Calu3 (cell line): ENCODE data around the gene ANKRD18A. TPM values are rescaled to one million over a fixed set of nuclear protein-coding genes. Genes with fewer than 3 reads are reported as not detected.

Source experiments
- Bru-seq: library from RNA; stranded (reverse); fragments of 400-500 nt; gene quantifications from one replicate; lab custom pipeline; 2021; lab: Mats Ljungman, UMichigan
- BruChase-seq, 2 experiments: library from RNA; stranded (reverse); fragments of 400-500 nt; gene quantifications; one replicate each; lab custom pipeline; 2021; lab: Mats Ljungman, UMichigan
- BruUV-seq: library from RNA; stranded (reverse); fragments of 400-500 nt; replicated peaks from 2 replicates; lab custom pipeline; 2021; lab: Mats Ljungman, UMichigan
- CTCF ChIA-PET: fragments of 300-600 bp; sonication (Branson Sonifier 250); formaldehyde crosslinking; loops from one replicate; lab custom pipeline; 2022; ENCODE audit warnings: antibody characterized with exemption; lab: Charles Lee
- DNase-seq: peaks from one replicate; pipeline ENCODE4 v3.0.0; 2022
- H3K27ac Mint-ChIP-seq: one replicate; pipeline ENCODE4 v1.8.0; 2022; ENCODE audit warnings: mixed read lengths; ENCODE audit not compliant: unreplicated experiment
- H3K27me3 Mint-ChIP-seq: one replicate; pipeline ENCODE4 v1.8.0; 2022; ENCODE audit warnings: mixed read lengths; ENCODE audit not compliant: unreplicated experiment
- H3K36me3 Mint-ChIP-seq: one replicate; pipeline ENCODE4 v1.8.0; 2022; ENCODE audit warnings: mild to moderate bottlenecking, moderate library complexity, mixed read lengths; ENCODE audit not compliant: insufficient read depth, unreplicated experiment
- H3K4me1 Mint-ChIP-seq: one replicate; pipeline ENCODE4 v1.8.0; 2022; ENCODE audit warnings: mild to moderate bottlenecking, low read depth, mixed read lengths; ENCODE audit not compliant: unreplicated experiment
- H3K4me3 Mint-ChIP-seq: one replicate; pipeline ENCODE4 v1.8.0; 2022; ENCODE audit warnings: mild to moderate bottlenecking, low read depth, moderate library complexity, mixed read lengths; ENCODE audit not compliant: unreplicated experiment
- H3K9me3 Mint-ChIP-seq: one replicate; pipeline ENCODE4 v1.8.0; 2022; ENCODE audit warnings: low read depth, mixed read lengths; ENCODE audit not compliant: unreplicated experiment
- CTCF ChIP-seq: fragments of 200-600 bp; IDR thresholded peaks from one replicate; pipeline ENCODE4 v1.8.0; 2022; ENCODE audit warnings: antibody characterized with exemption; ENCODE audit not compliant: unreplicated experiment
- intact Hi-C: fragments of 100-400 bp; cut with micrococcal nuclease; formaldehyde crosslinking; loops from one replicate; pipeline ENCODE4 v1.10.0; 2022; ENCODE audit not compliant: unreplicated experiment
- long read RNA-seq: library from polyadenylated mRNA; stranded (forward); transcript quantifications from one replicate; pipeline ENCODE4 v2.0.0, GENCODE V29; 2022
- total RNA-seq: library from RNA; stranded (reverse); gene quantifications from 2 replicates; pipeline ENCODE4 v1.2.3, GENCODE V29; 2022

Gene ANKRD18A
- total RNA-seq = 19.5 and 27.3 TPM in 2 replicates
- Bru-seq, nascent RNA = percentile 66 among the genes with signal in this experiment
- BruChase-seq, experiment 1, labeled RNA remaining after a 6-hour chase = percentile 67 among the genes with signal in this experiment
- BruChase-seq, experiment 2, labeled RNA remaining after a 2-hour chase = percentile 63 among the genes with signal in this experiment
- long read RNA-seq = 0 reads

DNA sequence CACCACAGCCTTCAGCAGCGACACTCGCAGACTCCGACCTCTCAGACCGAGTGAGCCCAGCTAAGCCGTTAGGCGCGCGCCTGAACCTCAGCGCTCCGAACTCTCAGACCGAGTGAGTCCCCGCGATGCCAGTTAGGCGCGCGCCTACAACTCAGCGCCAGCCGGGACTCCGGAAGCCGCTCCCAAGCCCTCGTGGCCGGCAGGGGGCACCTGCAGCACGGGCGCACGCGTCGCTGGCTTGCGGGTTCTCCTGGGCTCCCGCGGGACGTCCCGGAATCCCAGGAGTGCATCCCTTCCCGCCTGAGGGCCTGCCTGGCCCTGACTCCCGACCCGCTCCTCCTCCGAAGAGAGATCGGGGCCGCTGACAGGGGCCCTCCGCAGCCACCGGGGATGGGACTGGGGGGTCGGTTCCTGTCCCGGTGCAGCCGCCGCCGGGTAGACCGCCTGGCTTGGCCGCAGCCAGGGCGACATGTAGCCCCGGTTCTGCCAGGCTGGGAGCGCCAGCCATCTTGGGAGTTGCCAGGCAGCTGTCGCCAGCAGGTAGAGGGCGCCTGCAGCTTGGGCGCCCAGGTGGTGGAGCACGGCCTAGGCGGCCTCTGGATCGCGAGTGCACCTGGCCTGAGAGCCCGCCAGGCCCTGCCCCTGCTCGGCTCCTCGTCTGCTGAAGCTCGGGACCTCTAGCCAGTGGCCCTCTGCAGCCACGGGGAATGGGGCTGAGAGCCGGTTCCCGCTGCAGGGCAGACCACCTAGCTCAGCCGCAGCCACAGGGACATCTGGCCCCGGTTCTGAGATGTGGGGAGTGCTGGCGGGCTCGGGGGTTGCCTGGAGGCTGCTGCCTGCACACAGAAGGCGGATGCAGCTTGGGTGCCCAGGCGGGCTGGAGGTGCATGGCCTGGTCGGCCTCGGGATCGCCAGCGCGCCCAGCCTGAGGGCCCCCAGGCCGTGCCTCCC lies at the start of gene ANKRD18A:
Gene ANKRD18A, minus strand, starts transcription at position 114 of the 951 bp plus-strand sequence. CDS start 311 bp downstream, outside the sequence.
- intact Hi-C loops = no loop called here
- TF ChIP-seq CTCF = no peak
- H3K4me3 Mint-ChIP-seq = peak within 1 kb of the TSS; percentile 77
- H3K4me1 Mint-ChIP-seq = peaks cover 4% of the 10 kb centered on the region
- H3K27ac Mint-ChIP-seq = peak within 1 kb of the TSS; percentile 82
- H3K36me3 Mint-ChIP-seq = peaks cover 22% of the 10 kb centered on the region
- CTCF ChIA-PET = no interaction called here
- TSS peak; percentile 17 for BruUV-seq
- DNase-seq = peak; percentile 85
- no peaks in the 10 kb centered on the region for H3K9me3 Mint-ChIP-seq
- H3K27me3 Mint-ChIP-seq = no peaks in the 10 kb centered on the region

DNA sequence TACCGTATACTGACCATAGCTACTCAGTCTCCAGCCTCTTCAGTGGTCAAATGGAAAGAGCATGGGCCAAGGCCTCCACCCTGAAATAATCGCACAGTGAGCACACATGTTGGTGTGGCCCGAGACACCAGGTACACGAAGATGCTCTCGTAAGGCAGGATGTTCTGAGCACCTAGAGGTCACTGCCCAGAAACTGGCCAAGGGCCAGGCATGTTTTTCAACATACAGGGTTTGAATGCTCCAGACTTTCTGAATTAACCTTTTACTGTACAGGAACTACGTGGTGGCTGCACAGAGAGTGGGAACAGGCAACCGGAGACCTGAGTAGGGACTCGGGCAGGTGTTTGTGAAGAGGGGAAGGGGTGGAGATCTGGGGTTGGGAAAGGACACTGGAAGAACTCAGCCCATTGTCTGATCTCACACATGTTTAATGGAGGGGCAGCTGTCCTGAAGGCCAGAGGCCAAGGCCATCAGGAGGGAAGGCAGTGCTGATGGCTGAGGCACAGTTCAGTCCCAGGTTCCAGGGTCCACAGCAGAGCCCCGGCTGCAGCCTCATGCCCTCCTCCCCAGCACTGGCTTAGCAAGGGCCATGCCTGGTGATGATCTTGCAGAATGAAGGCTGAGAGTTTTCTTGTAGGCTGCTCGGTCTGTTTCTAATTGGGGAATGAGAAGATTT lies 48.5 kb upstream of the ANKRD18A start:
- intact Hi-C loops = no loop called here
- H3K4me3 Mint-ChIP-seq = no peak overlapping the region
- no peak for DNase-seq
- H3K9me3 Mint-ChIP-seq = no peaks in the 10 kb centered on the region
- H3K4me1 Mint-ChIP-seq = no peaks in the 10 kb centered on the region
- TF ChIP-seq CTCF = no peak
- H3K27me3 Mint-ChIP-seq = no peaks in the 10 kb centered on the region
- no peaks in the 10 kb centered on the region for H3K36me3 Mint-ChIP-seq
- no peak overlapping the region for H3K27ac Mint-ChIP-seq
- CTCF ChIA-PET = no interaction called here
- BruUV-seq = no TSS peak

- CTCF ChIA-PET = no interaction called here
- no peaks in the 10 kb centered on the region for H3K9me3 Mint-ChIP-seq
- no peaks in the 10 kb centered on the region for H3K36me3 Mint-ChIP-seq
- BruUV-seq = no TSS peak
- no peak for DNase-seq
- no peak overlapping the region for H3K27ac Mint-ChIP-seq
- intact Hi-C loops = no loop called here
- no peak overlapping the region for H3K4me3 Mint-ChIP-seq
- no peaks in the 10 kb centered on the region for H3K4me1 Mint-ChIP-seq
- no peaks in the 10 kb centered on the region for H3K27me3 Mint-ChIP-seq
- TF ChIP-seq CTCF = no peak
These were observed 42.6 kb upstream of the ANKRD18A start for GRCh38 chr9:38662763-38663593.

GRCh38 chr9:38659538-38659937 lies 39.1 kb upstream of the ANKRD18A start:
- no TSS peak for BruUV-seq
- intact Hi-C loops = no loop called here
- Mint-ChIP-seq H3K27me3 (no peaks in the 10 kb centered on the region), H3K4me3 (no peak overlapping the region), H3K4me1 (no peaks in the 10 kb centered on the region), H3K36me3 (no peaks in the 10 kb centered on the region), H3K9me3 (no peaks in the 10 kb centered on the region), H3K27ac (no peak overlapping the region)
- no peak for DNase-seq
- TF ChIP-seq CTCF = no peak
- CTCF ChIA-PET = no interaction called here
